Upper lobe of right lung (tissue), 1 donor: ENCODE measurements around the gene LARP6. TPM values are rescaled to one million over a fixed set of nuclear protein-coding genes. Genes with fewer than 3 reads are reported as not detected.
"Not testable (repeated sequence)": the region's sequence is repeated elsewhere in the genome, so short reads cannot be mapped to it uniquely, and the experiment has no call there.

ENCODE experiments used
- ATAC-seq: fragments of 200-7000 bp; cut with Tn5 transposase; one replicate; pipeline ENCODE4 v1.9.1; 2020; ENCODE audit warnings: mild to moderate bottlenecking, moderate library complexity
- DNase-seq: peaks from one replicate; pipeline ENCODE4 v3.0.0-alpha.2; 2020
- H3K27ac ChIP-seq: fragments of 200-600 bp; one replicate; pipeline ENCODE4 v1.8.0; 2022
- H3K27me3 ChIP-seq: fragments of 200-600 bp; one replicate; pipeline ENCODE4 v1.8.0; 2022; ENCODE audit warnings: mild to moderate bottlenecking
- H3K36me3 ChIP-seq: fragments of 200-600 bp; one replicate; pipeline ENCODE4 v1.8.0; 2022
- H3K4me1 ChIP-seq: fragments of 200-600 bp; one replicate; pipeline ENCODE4 v1.8.0; 2022
- H3K4me3 ChIP-seq: fragments of 200-600 bp; one replicate; pipeline ENCODE4 v1.8.0; 2022; ENCODE audit warnings: mild to moderate bottlenecking
- H3K9me3 ChIP-seq: fragments of 200-600 bp; one replicate; pipeline ENCODE4 v1.8.0; 2022
- CTCF ChIP-seq: fragments of 200-600 bp; IDR thresholded peaks from one replicate; pipeline ENCODE4 v1.8.0; 2022; ENCODE audit warnings: antibody characterized with exemption
- intact Hi-C: fragments of 100-400 bp; cut with DNase I; formaldehyde crosslinking; loops from one replicate; pipeline ENCODE4 v1.11.0; 2022
- total RNA-seq: library from RNA; stranded (reverse); fragmentation: NEBNext Ultra II Directional; extraction: Animal tissue kit (Norgen Biotek cat#: 25700); gene quantifications from one replicate; pipeline ENCODE4 v1.2.1, GENCODE V29; 2021
- donor health status: DM: no; HTN: yes; CAD: no; lungs with severe emphysema.

LARP6 gene
- total RNA-seq, 1 donor from 2014 or later, result 6.2 TPM

GRCh38 chr15:70875001-70875782 is 21.2 kb upstream of the LARP6 start:
- peak; percentile 45 for TF ChIP-seq CTCF
- intact Hi-C loops, result no loop called here
- Histone ChIP-seq H3K9me3 (no peaks in the 10 kb centered on the region), H3K4me3 (no peak overlapping the region), H3K27me3 (no peaks in the 10 kb centered on the region), H3K27ac (no peak overlapping the region), H3K4me1 (no peaks in the 10 kb centered on the region), H3K36me3 (no peaks in the 10 kb centered on the region)
- DNase-seq (no peak), ATAC-seq (no peak)

- Histone ChIP-seq H3K4me1 (no peaks in the 10 kb centered on the region), H3K27ac (no peak overlapping the region), H3K36me3 (no peaks in the 10 kb centered on the region), H3K27me3 (no peaks in the 10 kb centered on the region), H3K9me3 (no peaks in the 10 kb centered on the region), H3K4me3 (no peak overlapping the region)
- no peak for ATAC-seq
- TF ChIP-seq CTCF, result no peak
- intact Hi-C loops, result no loop called here
- no peak for DNase-seq
These were observed 19.5 kb upstream of the LARP6 start for GRCh38 chr15:70873232-70874054.

GRCh38 chr15:70871490-70871889 is 17.5 kb upstream of the LARP6 start:
- H3K27me3 ChIP-seq, H3K4me1 ChIP-seq, H3K4me3 ChIP-seq, H3K27ac ChIP-seq, H3K36me3 ChIP-seq, ATAC-seq, H3K9me3 ChIP-seq, intact Hi-C loops, DNase-seq: not testable (repeated sequence)

- DNase-seq (no peak), ATAC-seq (no peak)
- no peaks in the 10 kb centered on the region for H3K27me3 ChIP-seq
- H3K9me3 ChIP-seq, result no peaks in the 10 kb centered on the region
- intact Hi-C loops, result no loop called here
- no peaks in the 10 kb centered on the region for H3K36me3 ChIP-seq
- TF ChIP-seq CTCF, result no peak
- peaks cover 5% of the 10 kb centered on the region for H3K4me1 ChIP-seq
- no peak overlapping the region for H3K27ac ChIP-seq
- no peak overlapping the region for H3K4me3 ChIP-seq
These were observed 16.1 kb upstream of the LARP6 start for GRCh38 chr15:70870051-70870450.

GRCh38 chr15:70869346-70869745 is 15.4 kb upstream of the LARP6 start:
- ATAC-seq (no peak), DNase-seq (no peak)
- H3K36me3 ChIP-seq, result no peaks in the 10 kb centered on the region
- no peaks in the 10 kb centered on the region for H3K27me3 ChIP-seq
- H3K27ac ChIP-seq, result no peak overlapping the region
- no peak overlapping the region for H3K4me3 ChIP-seq
- intact Hi-C loops, result no loop called here
- no peak for TF ChIP-seq CTCF
- peaks cover 5% of the 10 kb centered on the region for H3K4me1 ChIP-seq
- no peaks in the 10 kb centered on the region for H3K9me3 ChIP-seq

GRCh38 chr15:70867911-70868467 is 14.0 kb upstream of the LARP6 start:
- no peaks in the 10 kb centered on the region for H3K36me3 ChIP-seq
- DNase-seq (no peak), ATAC-seq (no peak)
- no peaks in the 10 kb centered on the region for H3K9me3 ChIP-seq
- H3K4me1 ChIP-seq, result peaks cover 5% of the 10 kb centered on the region
- H3K27ac ChIP-seq, result peak overlapping the region; percentile 25
- H3K4me3 ChIP-seq, result no peak overlapping the region
- intact Hi-C loops, result no loop called here
- no peak for TF ChIP-seq CTCF
- H3K27me3 ChIP-seq, result no peaks in the 10 kb centered on the region
